Left colon (tissue), 2 donors: ENCODE data around the gene MTARC2. TPM values are rescaled to one million over a fixed set of nuclear protein-coding genes. Genes with fewer than 3 reads are reported as not detected.

Source experiments
- ATAC-seq: fragments of 200-7000 bp; cut with Tn5 transposase; one replicate; pipeline ENCODE4 v1.9.1; 2020; ENCODE audit warnings: mild to moderate bottlenecking, moderate library complexity
- DNase-seq, 2 donors: peaks; one replicate each; pipeline ENCODE4 v3.0.0-alpha.2; 2020
- intact Hi-C, 2 donors: fragments of 100-400 bp; cut with DNase I in 1 of 2; cut with micrococcal nuclease in 1 of 2; formaldehyde crosslinking; loops; one replicate each; pipeline versions ENCODE4 v1.11.2 to v1.14.0; 2022; cut with DNase I, micrococcal nuclease
- total RNA-seq, 2 donors: library from RNA; stranded (reverse); fragmentation: NEBNext Ultra II Directional; extraction: Animal tissue kit (Norgen Biotek cat#: 25700); gene quantifications; one replicate each; pipeline ENCODE4 v1.2.1, GENCODE V29; 2021
- donor health status: DM: no; HTN: no; CAD: no.
- donor health status: DM: yes; HTN: yes; CAD: no.

Gene MTARC2
- total RNA-seq, 2 donors from 2014 or later, result 36.2 to 40.0 TPM

- intact Hi-C loops, result no loop called here
- DNase-seq (no peak), ATAC-seq (no peak)
Measured at GRCh38 chr1:220757441-220757840, 9.3 kb downstream of the MTARC2 start.

GRCh38 chr1:220759147-220759546 lies 11.0 kb downstream of the MTARC2 start:
- no peak for ATAC-seq
- intact Hi-C loops, result no loop called here
- DNase-seq, result no peak

- intact Hi-C loops, result no loop called here
- DNase-seq (peak; percentile 71), ATAC-seq (peak; percentile 95)
Measured at GRCh38 chr1:220761688-220762427, 13.7 kb downstream of the MTARC2 start.

- intact Hi-C loops, result no loop called here
- no peak for ATAC-seq
- no peak for DNase-seq
Measured at GRCh38 chr1:220764757-220765156, 16.6 kb downstream of the MTARC2 start.

- intact Hi-C loops, result no loop called here
- peak; percentile 87 for ATAC-seq
- no peak for DNase-seq
Measured at GRCh38 chr1:220767312-220768125, 19.4 kb downstream of the MTARC2 start.

GRCh38 chr1:220768126-220768601 lies 20.0 kb downstream of the MTARC2 start:
- DNase-seq, result no peak
- intact Hi-C loops, result no loop called here
- no peak for ATAC-seq

- ATAC-seq (no peak), DNase-seq (no peak)
- intact Hi-C loops, result no loop called here
Measured at GRCh38 chr1:220769205-220769604, 21.1 kb downstream of the MTARC2 start.

- ATAC-seq (no peak), DNase-seq (no peak)
- intact Hi-C loops, result no loop called here
Measured at GRCh38 chr1:220770245-220770913, 22.3 kb downstream of the MTARC2 start.

- intact Hi-C loops, result no loop called here
- no peak for ATAC-seq
- no peak for DNase-seq
Measured at GRCh38 chr1:220772846-220773245, 24.7 kb downstream of the MTARC2 start.

- peak; percentile 26 for ATAC-seq
- peak in 1 of 2 donors; percentile 62 for DNase-seq
- intact Hi-C loops, result loop anchor here in 1 of 2 donors (5.0 kb wide), 1 partner anchor 83 kb away; the partner anchor contains the start of gene C1orf115
Measured at GRCh38 chr1:220775240-220775853, 27.2 kb downstream of the MTARC2 start.

- intact Hi-C loops, result loop anchor here in 1 of 2 donors (5.0 kb wide), 1 partner anchor 84 kb away; the partner anchor contains the start of gene C1orf115
- no peak for ATAC-seq
- DNase-seq, result no peak
Measured at GRCh38 chr1:220776254-220776653, 28.1 kb downstream of the MTARC2 start.

- intact Hi-C loops, result loop anchor here in 1 of 2 donors (5.0 kb wide), 1 partner anchor 85 kb away; the partner anchor contains the start of gene C1orf115
- DNase-seq (peak; percentile 59 to 92), ATAC-seq (peak; percentile 99)
Measured at GRCh38 chr1:220776720-220777326, 28.7 kb downstream of the MTARC2 start.

- no peak for ATAC-seq
- no peak for DNase-seq
- intact Hi-C loops, result no loop called here
Measured at GRCh38 chr1:220783453-220783852, 35.3 kb downstream of the MTARC2 start.

GRCh38 chr1:220784751-220785150 lies 36.6 kb downstream of the MTARC2 start:
- intact Hi-C loops, result no loop called here

GRCh38 chr1:220785166-220786056 lies 37.3 kb downstream of the MTARC2 start:
- no peak for DNase-seq
- ATAC-seq, result no peak

More at GRCh38 chr1:220784751-220785150, 36.6 kb downstream of the MTARC2 start:
- no peak for ATAC-seq
- DNase-seq, result no peak

GRCh38 chr1:220786057-220786336 lies 37.9 kb downstream of the MTARC2 start:
- intact Hi-C loops, result no loop called here
- ATAC-seq (peak; percentile 32), DNase-seq (no peak)

More at GRCh38 chr1:220785166-220786056, 37.3 kb downstream of the MTARC2 start:
- intact Hi-C loops, result no loop called here

- ATAC-seq (peak; percentile 77), DNase-seq (peak; percentile 81 to 83)
- intact Hi-C loops, result no loop called here
Measured at GRCh38 chr1:220786337-220787068, 38.4 kb downstream of the MTARC2 start, which contains the start of gene MTARC1. MTARC1 (plus strand) TSS chr1:220786913; CDS start chr1:220786945, 32 bp downstream.
